PC-9 (cell line): ENCODE measurements around the gene ISLR2. TPM values are rescaled to one million over a fixed set of nuclear protein-coding genes. Genes with fewer than 3 reads are reported as not detected.

Experiments used
- BruUV-seq: library from RNA; stranded (reverse); fragments of 400-500 nt; replicated peaks from 2 replicates; lab custom pipeline; 2021; lab: Mats Ljungman, UMichigan
- CTCF ChIA-PET: fragments of 300-600 bp; sonication (Branson Sonifier 250); formaldehyde crosslinking; loops from one replicate; lab custom pipeline; 2022; ENCODE audit warnings: antibody characterized with exemption; lab: Charles Lee
- POLR2A ChIA-PET: fragments of 300-600 bp; sonication (Branson Sonifier 250); formaldehyde crosslinking; loops from one replicate; lab custom pipeline; 2022; ENCODE audit warnings: antibody characterized with exemption; ENCODE audit not compliant: unreplicated experiment; lab: Charles Lee
- DNase-seq, 2 experiments: peaks; one replicate each; pipeline versions ENCODE4 v3.0.0 to v3.0.0-alpha.2; 2015 to 2022; ENCODE audit warnings: mixed read lengths in 1 of 2
- H2AFZ ChIP-seq: fragments of 200-600 bp; sonication (generic); 2 replicates; pipeline ENCODE4 v1.8.1; 2017; ENCODE audit warnings: antibody characterized with exemption
- H3F3A ChIP-seq: fragments of 200-600 bp; sonication (generic); 2 replicates; pipeline ENCODE4 v1.8.1; 2017; ENCODE audit warnings: antibody characterized with exemption, mild to moderate bottlenecking, low read depth; ENCODE audit not compliant: insufficient read depth
- H3K27ac ChIP-seq: fragments of 200-600 bp; sonication (generic); 2 replicates; pipeline ENCODE4 v1.6.1; 2016; ENCODE audit warnings: mixed run types
- H3K27me3 ChIP-seq: fragments of 200-600 bp; sonication (generic); 2 replicates; pipeline ENCODE4 v1.6.1; 2016; ENCODE audit warnings: low read depth, mixed run types; ENCODE audit not compliant: insufficient read depth
- H3K36me3 ChIP-seq: fragments of 200-600 bp; sonication (generic); 2 replicates; pipeline ENCODE4 v1.6.1; 2016; ENCODE audit warnings: low read depth, mixed run types
- H3K4me1 ChIP-seq: fragments of 200-600 bp; sonication (generic); replicated peaks from 2 replicates; pipeline ENCODE4 v1.6.1; 2016; ENCODE audit warnings: mixed run types; ENCODE audit not compliant: insufficient read depth
- H3K4me2 ChIP-seq: fragments of 200-600 bp; sonication (generic); 2 replicates; pipeline ENCODE4 v1.6.1; 2017; ENCODE audit warnings: mixed run types
- H3K4me3 ChIP-seq: fragments of 200-600 bp; sonication (generic); 2 replicates; pipeline ENCODE4 v1.6.1; 2016; ENCODE audit warnings: mixed run types
- H3K79me2 ChIP-seq: fragments of 200-600 bp; sonication (generic); 2 replicates; pipeline ENCODE4 v1.6.1; 2017; ENCODE audit warnings: low read depth, mixed run types
- H3K9me2 ChIP-seq: fragments of 200-600 bp; sonication (generic); 2 replicates; pipeline ENCODE4 v1.8.1; 2017; ENCODE audit warnings: mild to moderate bottlenecking; ENCODE audit not compliant: insufficient read depth
- H3K9me3 ChIP-seq: fragments of 200-600 bp; sonication (generic); 2 replicates; pipeline ENCODE4 v1.8.1; 2016; ENCODE audit warnings: low read depth; ENCODE audit not compliant: insufficient read depth
- H4K20me1 ChIP-seq: fragments of 200-600 bp; sonication (generic); 2 replicates; pipeline ENCODE4 v1.8.1; 2017; ENCODE audit not compliant: insufficient read depth
- CTCF ChIP-seq: fragments of 200-600 bp; sonication (generic); conservative IDR thresholded peaks from 2 replicates; pipeline ENCODE4 v1.6.1; 2017; ENCODE audit warnings: mixed run types, antibody characterized with exemption, mild to moderate bottlenecking, moderate library complexity
- EZH2 ChIP-seq: fragments of 200-600 bp; sonication (generic); IDR thresholded peaks from 2 replicates; pipeline ENCODE4 v1.8.0; 2017; ENCODE audit warnings: antibody characterized with exemption, low read depth
- intact Hi-C: fragments of 100-400 bp; cut with micrococcal nuclease; formaldehyde crosslinking; loops from one replicate; pipeline ENCODE4 v1.10.0; 2022; ENCODE audit not compliant: unreplicated experiment
- total RNA-seq: library from RNA; stranded (reverse); gene quantifications from 2 replicates; pipeline ENCODE4 v1.2.3, GENCODE V29; 2021

ISLR2 gene
- total RNA-seq, 1 experiment from 2014 or later: 0.15 TPM

GRCh38 chr15:74146277-74146800 lies 16.0 kb downstream of the ISLR2 start:
- no peak overlapping the region for H2AFZ ChIP-seq
- intact Hi-C loops: no loop called here
- TF ChIP-seq CTCF (no peak), EZH2 (no peak)
- H3K4me3 ChIP-seq: no peak overlapping the region
- no peaks in the 10 kb centered on the region for H3K9me3 ChIP-seq
- H3K27me3 ChIP-seq: no peaks in the 10 kb centered on the region
- H3K9me2 ChIP-seq: no peaks in the 10 kb centered on the region
- H3K4me1 ChIP-seq: peaks cover 13% of the 10 kb centered on the region
- BruUV-seq: no TSS peak
- H3K27ac ChIP-seq: no peak overlapping the region
- ChIA-PET POLR2A (no interaction called here), CTCF (no interaction called here)
- H3K4me2 ChIP-seq: no peak overlapping the region
- no peaks in the 10 kb centered on the region for H4K20me1 ChIP-seq
- DNase-seq: no peak
- H3F3A ChIP-seq: no peaks in the 10 kb centered on the region; the same call in 1 of the 2 replicates
- no peaks in the 10 kb centered on the region for H3K36me3 ChIP-seq
- H3K79me2 ChIP-seq: no peaks in the 10 kb centered on the region

GRCh38 chr15:74147051-74147450 lies 16.7 kb downstream of the ISLR2 start:
- Histone ChIP-seq H3K36me3 (no peaks in the 10 kb centered on the region), H3K4me3 (no peak overlapping the region), H2AFZ (no peak overlapping the region), H3K27ac (no peak overlapping the region), H3K79me2 (no peaks in the 10 kb centered on the region), H3K27me3 (no peaks in the 10 kb centered on the region), H4K20me1 (no peaks in the 10 kb centered on the region), H3K9me2 (no peaks in the 10 kb centered on the region), H3K9me3 (no peaks in the 10 kb centered on the region), H3F3A (no peaks in the 10 kb centered on the region; the same call in 1 of the 2 replicates), H3K4me2 (no peak overlapping the region), H3K4me1 (0 out of 2 replicates have a peak, but pooled peaks cover 6% of the 10 kb centered on the region)
- ChIA-PET CTCF (interaction anchor here (0.7 kb wide), 1 partner anchor 31 kb away, joined by 3 read pairs; no protein-coding TSS in a partner anchor), POLR2A (no interaction called here)
- BruUV-seq: no TSS peak
- DNase-seq: no peak
- TF ChIP-seq CTCF: no peak
- intact Hi-C loops: no loop called here

GRCh38 chr15:74155766-74156417 lies 25.5 kb downstream of the ISLR2 start:
- CTCF ChIA-PET: no interaction called here
- H3K27me3 ChIP-seq: no peaks in the 10 kb centered on the region
- no peak overlapping the region for H3K4me3 ChIP-seq
- no TSS peak for BruUV-seq
- peaks cover 10% of the 10 kb centered on the region; the same call in 1 of the 2 replicates for H3F3A ChIP-seq
- no peaks in the 10 kb centered on the region for H4K20me1 ChIP-seq
- H3K36me3 ChIP-seq: no peaks in the 10 kb centered on the region
- TF ChIP-seq CTCF: no peak
- H3K4me1 ChIP-seq: peaks cover 9% of the 10 kb centered on the region
- H3K79me2 ChIP-seq: no peaks in the 10 kb centered on the region
- no peak overlapping the region for H3K27ac ChIP-seq
- H2AFZ ChIP-seq: no peak overlapping the region
- no peaks in the 10 kb centered on the region for H3K9me2 ChIP-seq
- no peaks in the 10 kb centered on the region for H3K9me3 ChIP-seq
- DNase-seq: no peak
- intact Hi-C loops: no loop called here
- POLR2A ChIA-PET: no interaction called here
- no peak overlapping the region for H3K4me2 ChIP-seq
